SK-N-MC (cell line): ENCODE data around the gene EMILIN2.

Experiments
- DNase-seq: peaks from one replicate; pipeline ENCODE4 v3.0.0-alpha.2; 2011; ENCODE audit warnings: low read depth, low spot score
- H3K27ac ChIP-seq: fragments of 200-600 bp; sonication (generic); 2 replicates; pipeline ENCODE4 v1.5.1; 2016; ENCODE audit warnings: mixed run types
- H3K36me3 ChIP-seq: fragments of 200-600 bp; sonication (generic); 2 replicates; pipeline ENCODE4 v1.6.1; 2017; ENCODE audit warnings: antibody characterized with exemption, low read length, mixed read lengths; ENCODE audit not compliant: insufficient read depth
- H3K4me3 ChIP-seq: fragments of 200-600 bp; sonication (generic); 2 replicates; pipeline ENCODE4 v1.5.1; 2016
- H3K9ac ChIP-seq: fragments of 200-600 bp; sonication (generic); 2 replicates; pipeline ENCODE4 v1.8.0; 2017; ENCODE audit warnings: mixed run types, mixed read lengths; ENCODE audit not compliant: insufficient read length
- H3K9me3 ChIP-seq: fragments of 200-600 bp; sonication (generic); 2 replicates; pipeline ENCODE4 v1.6.1; 2017; ENCODE audit warnings: low read depth, mild to moderate bottlenecking, antibody characterized with exemption, low read length, moderate library complexity, mixed read lengths
- EZH2 ChIP-seq: fragments of 200-600 bp; sonication (generic); IDR thresholded peaks from one replicate; pipeline ENCODE4 v1.6.1; 2017; ENCODE audit warnings: antibody characterized with exemption
- FOXP2 ChIP-seq: optimal IDR thresholded peaks from 2 replicates; pipeline ENCODE3; 2011; ENCODE audit warnings: mild to moderate bottlenecking, moderate library complexity; ENCODE audit not compliant: insufficient read depth; ENCODE audit errors: extremely low read length, control extremely low read depth
- POLR2AphosphoS5 ChIP-seq: IDR thresholded peaks from 2 replicates; pipeline ENCODE4 v1.6.1; 2012; ENCODE audit warnings: mild to moderate bottlenecking, low read depth, low read length, borderline replicate concordance

The EMILIN2 gene

GRCh38 chr18:2894131-2894840 is 47.5 kb downstream of the EMILIN2 start:
- no peak overlapping the region for H3K4me3 ChIP-seq
- DNase-seq: no peak
- H3K9ac ChIP-seq: no peak overlapping the region
- no peak overlapping the region for H3K27ac ChIP-seq
- no peaks in the 10 kb centered on the region for H3K9me3 ChIP-seq
- H3K36me3 ChIP-seq: no peaks in the 10 kb centered on the region
- no peak for TF ChIP-seq FOXP2
- no peak for TF ChIP-seq POLR2AphosphoS5
- no peak for TF ChIP-seq EZH2

GRCh38 chr18:2894841-2895370 is 48.1 kb downstream of the EMILIN2 start:
- Histone ChIP-seq H3K4me3 (no peak overlapping the region), H3K36me3 (no peaks in the 10 kb centered on the region), H3K27ac (no peak overlapping the region), H3K9me3 (no peaks in the 10 kb centered on the region), H3K9ac (no peak overlapping the region)
- DNase-seq: no peak
- TF ChIP-seq EZH2 (no peak), FOXP2 (no peak), POLR2AphosphoS5 (no peak)

GRCh38 chr18:2895391-2895790 is 48.6 kb downstream of the EMILIN2 start:
- Histone ChIP-seq H3K36me3 (no peaks in the 10 kb centered on the region), H3K27ac (no peak overlapping the region), H3K9me3 (no peaks in the 10 kb centered on the region), H3K9ac (no peak overlapping the region), H3K4me3 (no peak overlapping the region)
- no peak for TF ChIP-seq POLR2AphosphoS5
- no peak for TF ChIP-seq FOXP2
- no peak for DNase-seq

- DNase-seq: no peak
- Histone ChIP-seq H3K36me3 (no peaks in the 10 kb centered on the region), H3K9ac (no peak overlapping the region), H3K9me3 (no peaks in the 10 kb centered on the region), H3K4me3 (no peak overlapping the region), H3K27ac (no peak overlapping the region)
- TF ChIP-seq FOXP2 (no peak), POLR2AphosphoS5 (no peak), EZH2 (no peak)
Measured at GRCh38 chr18:2896990-2897389, 50.2 kb downstream of the EMILIN2 start.

GRCh38 chr18:2897448-2898185 is 50.8 kb downstream of the EMILIN2 start:
- H3K9ac ChIP-seq: no peak overlapping the region
- H3K4me3 ChIP-seq: no peak overlapping the region
- TF ChIP-seq FOXP2 (no peak), POLR2AphosphoS5 (no peak), EZH2 (no peak)
- DNase-seq: no peak
- H3K36me3 ChIP-seq: no peaks in the 10 kb centered on the region
- no peaks in the 10 kb centered on the region for H3K9me3 ChIP-seq
- H3K27ac ChIP-seq: no peak overlapping the region

GRCh38 chr18:2898186-2898640 is 51.4 kb downstream of the EMILIN2 start:
- no peaks in the 10 kb centered on the region for H3K9me3 ChIP-seq
- DNase-seq: no peak
- H3K27ac ChIP-seq: no peak overlapping the region
- no peak overlapping the region for H3K9ac ChIP-seq
- TF ChIP-seq POLR2AphosphoS5 (no peak), FOXP2 (no peak), EZH2 (no peak)
- no peaks in the 10 kb centered on the region for H3K36me3 ChIP-seq
- no peak overlapping the region for H3K4me3 ChIP-seq

GRCh38 chr18:2900684-2901422 is 54.0 kb downstream of the EMILIN2 start:
- DNase-seq: no peak
- Histone ChIP-seq H3K9ac (no peak overlapping the region), H3K36me3 (no peaks in the 10 kb centered on the region), H3K27ac (0 out of 2 replicates have a peak overlapping the region, but pooled peaks have one; percentile 28), H3K4me3 (no peak overlapping the region), H3K9me3 (no peaks in the 10 kb centered on the region)
- no peak for TF ChIP-seq EZH2
- no peak for TF ChIP-seq POLR2AphosphoS5
- TF ChIP-seq FOXP2: no peak

- no peak for TF ChIP-seq FOXP2
- no peak for TF ChIP-seq EZH2
- TF ChIP-seq POLR2AphosphoS5: no peak
- no peak overlapping the region for H3K9ac ChIP-seq
- 0 out of 2 replicates have a peak overlapping the region, but pooled peaks have one; percentile 28 for H3K27ac ChIP-seq
- H3K36me3 ChIP-seq: no peaks in the 10 kb centered on the region
- no peak overlapping the region for H3K4me3 ChIP-seq
- DNase-seq: no peak
- no peaks in the 10 kb centered on the region for H3K9me3 ChIP-seq
Measured at GRCh38 chr18:2901423-2901985, 54.7 kb downstream of the EMILIN2 start.
